GM12878 (cell line): Measurements from ENCODE around the gene ACSL3. TPM values are rescaled to one million over a fixed set of nuclear protein-coding genes. Genes with fewer than 3 reads are reported as not detected.

Experiments used
- ATAC-seq: fragments of 200-7000 bp; cut with Tn5 transposase; 3 replicates; pipeline ENCODE4 v1.9.1; 2020; ENCODE audit warnings: mild to moderate bottlenecking, moderate library complexity
- BruUV-seq: library from RNA; stranded (reverse); fragments of 400-500 nt; replicated peaks from 2 replicates; lab custom pipeline; 2021; lab: Mats Ljungman, UMichigan
- CTCF ChIA-PET: fragments of 300-600 bp; sonication (Branson Sonifier 250); formaldehyde crosslinking; extraction: SDS; loops from one replicate; lab custom pipeline; 2021; ENCODE audit warnings: inconsistent platforms; lab: Yijun Ruan, JAX
- POLR2A ChIA-PET: fragments of 350-600 bp; formaldehyde crosslinking; extraction: SDS; loops from one replicate; lab custom pipeline; 2021; ENCODE audit warnings: inconsistent platforms; lab: Charles Lee
- RAD21 ChIA-PET: fragments of 300-600 bp; sonication (Branson Sonifier 250); formaldehyde crosslinking; loops from one replicate; lab custom pipeline; 2023; ENCODE audit warnings: antibody characterized with exemption; ENCODE audit not compliant: unreplicated experiment; lab: Charles Lee
- SMC1A ChIA-PET: fragments of 300-600 bp; sonication (Branson Sonifier 250); formaldehyde crosslinking; loops from one replicate; lab custom pipeline; 2023; ENCODE audit not compliant: unreplicated experiment, uncharacterized antibody; lab: Charles Lee
- DNase-seq: peaks from one replicate; pipeline ENCODE4 v3.0.0-alpha.2; 2011; ENCODE audit warnings: low read depth, low spot score
- FAIRE-seq: peaks from 3 replicates; lab custom pipeline; 2011; peaks lifted over from hg19 to GRCh38; lab: Jason Lieb, UNC
- H2AFZ ChIP-seq: 2 replicates; pipeline ENCODE4 v1.6.0; 2011; ENCODE audit warnings: low read depth, low read length, control low read depth; ENCODE audit not compliant: control insufficient read depth
- H3K27ac ChIP-seq: 2 replicates; pipeline ENCODE4 v1.5.1; 2011; ENCODE audit warnings: control low read depth; ENCODE audit not compliant: control insufficient read depth, insufficient read depth
- H3K27me3 ChIP-seq, 2 experiments: replicated peaks in 1 of 2; 2 replicates each; pipeline versions ENCODE4 v1.6.0 to v1.6.1; 2011; ENCODE audit warnings: low read length in 1 of 2; ENCODE audit not compliant: control insufficient read depth in 2 of 2, insufficient read depth in 2 of 2
- H3K36me3 ChIP-seq, 2 experiments: 2 replicates each; pipeline ENCODE4 v1.5.1; 2011; ENCODE audit warnings: low read length in 1 of 2; ENCODE audit not compliant: control insufficient read depth in 2 of 2, insufficient read depth in 2 of 2
- H3K4me1 ChIP-seq: 2 replicates; pipeline ENCODE4 v1.6.1; 2011; ENCODE audit warnings: mild to moderate bottlenecking, low read length, moderate library complexity, mixed read lengths; ENCODE audit not compliant: control insufficient read depth, insufficient read depth
- H3K4me2 ChIP-seq: 2 replicates; pipeline ENCODE4 v1.6.0; 2011; ENCODE audit warnings: control low read depth; ENCODE audit not compliant: control insufficient read depth, insufficient read depth
- H3K4me3 ChIP-seq: fragments of 200-600 bp; sonication (generic); 2 replicates; pipeline ENCODE4 v1.5.1; 2016
- H3K79me2 ChIP-seq: 2 replicates; pipeline ENCODE4 v1.6.0; 2011; ENCODE audit warnings: low read length; ENCODE audit not compliant: control insufficient read depth, insufficient read depth
- H3K9ac ChIP-seq: 2 replicates; pipeline ENCODE4 v1.8.0; 2011; ENCODE audit warnings: low read length, control low read depth, mixed read lengths; ENCODE audit not compliant: control insufficient read depth, insufficient read depth
- H3K9me3 ChIP-seq: replicated peaks from 3 replicates; pipeline ENCODE4 v1.5.1; 2011; ENCODE audit warnings: mild to moderate bottlenecking, low read length; ENCODE audit not compliant: control insufficient read depth, insufficient read depth
- H4K20me1 ChIP-seq: 2 replicates; pipeline ENCODE4 v1.6.0; 2011; ENCODE audit not compliant: control insufficient read depth, insufficient read depth
- BMI1 ChIP-seq: fragments of 450-650 bp; IDR thresholded peaks from 2 replicates; pipeline ENCODE4 v1.6.1; 2016; ENCODE audit warnings: mild to moderate bottlenecking, moderate library complexity, borderline replicate concordance
- CHD4 ChIP-seq: fragments of 200-600 bp; sonication (generic); IDR thresholded peaks from 2 replicates; pipeline ENCODE4 v1.6.1; 2016; ENCODE audit warnings: mild to moderate bottlenecking
- NFYA ChIP-seq: IDR thresholded peaks from 2 replicates; pipeline ENCODE4 v1.6.1; 2011; ENCODE audit warnings: low read depth, mild to moderate bottlenecking, low read length, improper control_type of control experiment, borderline replicate concordance
- POLR2AphosphoS5 ChIP-seq: IDR thresholded peaks from 2 replicates; pipeline ENCODE4 v1.6.1; 2011; ENCODE audit warnings: mild to moderate bottlenecking, low read length, inconsistent platforms
- SMAD5 ChIP-seq: IDR thresholded peaks from 2 replicates; pipeline ENCODE4 v1.6.1; 2016; ENCODE audit warnings: antibody characterized with exemption, low read depth
- WGBS: methylation state at CpG from one replicate; pipeline ENCODE4 v1.1.6; 2016; ENCODE audit warnings: low lambda C conversion rate; ENCODE audit not compliant: insufficient replicate concordance, insufficient coverage; ENCODE audit errors: missing lambda C conversion rate; 5-methylcytosine and 5-hydroxymethylcytosine counted together
- in situ Hi-C: fragments of 300-500 bp; cut with MboI; formaldehyde crosslinking; loops from 9 replicates; pipeline ENCODE4 v1.14.3; 2018; ENCODE audit warnings: mixed read lengths
- intact Hi-C: fragments of 100-400 bp; cut with micrococcal nuclease; formaldehyde crosslinking; loops from one replicate; pipeline ENCODE4 v1.14.2; 2022; ENCODE audit not compliant: unreplicated experiment
- polyA plus RNA-seq, 11 experiments: library from polyadenylated mRNA; depleted of rRNA in 4 of 11; unstranded in 6 of 11; stranded (reverse) in 5 of 11; fragments of >200 nt; fragmentation: Nextera tagmentation in 4 of 11; fragmentation: Illumina TruSeq in 1 of 11; extraction: Ambion mirVana in 4 of 11; extraction: Trizol in 1 of 11; gene quantifications; 1 replicate in 1 of 11; 2 replicates in 10 of 11; pipeline versions ENCODE4 v1.2.1 to v1.2.3, GENCODE V29; 2011 to 2016; ENCODE audit warnings: inconsistent platforms in 2 of 11, missing spikeins in 2 of 11, low read depth in 1 of 11
- total RNA-seq, 4 experiments: library from RNA; depleted of rRNA in 3 of 4; stranded (reverse); fragments of >200 nt in 3 of 4; fragmentation: Illumina TruSeq in 1 of 4; extraction: Trizol in 1 of 4; gene quantifications; 2 replicates each; pipeline versions ENCODE4 v1.2.1 to v1.2.3, GENCODE V29; 2013 to 2021
- TF ChIP-seq, protein P1 (sequence below): fragments of 450-650 bp; IDR thresholded peaks from 2 replicates; pipeline ENCODE4 v1.6.1; 2018; ENCODE audit warnings: mild to moderate bottlenecking, low read depth, moderate library complexity; ENCODE audit not compliant: partially characterized antibody
- TF ChIP-seq, protein P2 (sequence below): fragments of 450-650 bp; conservative IDR thresholded peaks from 2 replicates; pipeline ENCODE4 v1.6.1; 2017; ENCODE audit warnings: mild to moderate bottlenecking, moderate library complexity
- TF ChIP-seq, protein P3 (sequence below): IDR thresholded peaks from 2 replicates; pipeline ENCODE4 v1.6.1; 2012; ENCODE audit warnings: low read depth, low read length, improper control_type of control experiment

Gene ACSL3
- total and polyA plus RNA-seq, 10 of the 15 experiments (the other 5 are each of a cell fraction or from before 2014, with no cell fraction given) = 15.6 to 83.9 (median 56.7) TPM

- Histone ChIP-seq H3K4me3 (no peak overlapping the region), H3K4me1 (no peaks in the 10 kb centered on the region), H3K9ac (no peak overlapping the region), H3K9me3 (no peaks in the 10 kb centered on the region), H3K36me3 (no peaks in the 10 kb centered on the region), H3K4me2 (no peak overlapping the region), H3K27ac (no peak overlapping the region), H2AFZ (no peak overlapping the region), H3K79me2 (peaks cover 8% of the 10 kb centered on the region), H4K20me1 (no peaks in the 10 kb centered on the region), H3K27me3 (no peaks in the 10 kb centered on the region)
- 79% methylated on average over 5 of the region's 5 CpGs for WGBS
- intact Hi-C loops (no loop called here), in situ Hi-C loops (no loop called here)
- CTCF ChIA-PET = interaction anchor here (1.6 to 1.8 kb wide), 2 partner anchors 9 to 18 kb away, joined by 3 to 6 read pairs; no protein-coding TSS in a partner anchor
- FAIRE-seq = no peak
- RAD21 ChIA-PET = no interaction called here
- no peak for DNase-seq
- POLR2A ChIA-PET = no interaction called here
- SMC1A ChIA-PET = interaction anchor here (1.9 kb wide), 1 partner anchor 23 kb away, joined by 6 read pairs; no protein-coding TSS in a partner anchor
- no peak for ATAC-seq
- TF ChIP-seq BMI1 (no peak), NFYA (no peak), SMAD5 (no peak), CHD4 (no peak), POLR2AphosphoS5 (no peak)
- TF ChIP-seq, protein P1, sequence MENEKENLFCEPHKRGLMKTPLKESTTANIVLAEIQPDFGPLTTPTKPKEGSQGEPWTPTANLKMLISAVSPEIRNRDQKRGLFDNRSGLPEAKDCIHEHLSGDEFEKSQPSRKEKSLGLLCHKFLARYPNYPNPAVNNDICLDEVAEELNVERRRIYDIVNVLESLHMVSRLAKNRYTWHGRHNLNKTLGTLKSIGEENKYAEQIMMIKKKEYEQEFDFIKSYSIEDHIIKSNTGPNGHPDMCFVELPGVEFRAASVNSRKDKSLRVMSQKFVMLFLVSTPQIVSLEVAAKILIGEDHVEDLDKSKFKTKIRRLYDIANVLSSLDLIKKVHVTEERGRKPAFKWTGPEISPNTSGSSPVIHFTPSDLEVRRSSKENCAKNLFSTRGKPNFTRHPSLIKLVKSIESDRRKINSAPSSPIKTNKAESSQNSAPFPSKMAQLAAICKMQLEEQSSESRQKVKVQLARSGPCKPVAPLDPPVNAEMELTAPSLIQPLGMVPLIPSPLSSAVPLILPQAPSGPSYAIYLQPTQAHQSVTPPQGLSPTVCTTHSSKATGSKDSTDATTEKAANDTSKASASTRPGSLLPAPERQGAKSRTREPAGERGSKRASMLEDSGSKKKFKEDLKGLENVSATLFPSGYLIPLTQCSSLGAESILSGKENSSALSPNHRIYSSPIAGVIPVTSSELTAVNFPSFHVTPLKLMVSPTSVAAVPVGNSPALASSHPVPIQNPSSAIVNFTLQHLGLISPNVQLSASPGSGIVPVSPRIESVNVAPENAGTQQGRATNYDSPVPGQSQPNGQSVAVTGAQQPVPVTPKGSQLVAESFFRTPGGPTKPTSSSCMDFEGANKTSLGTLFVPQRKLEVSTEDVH = no peak
- TF ChIP-seq, protein P2, sequence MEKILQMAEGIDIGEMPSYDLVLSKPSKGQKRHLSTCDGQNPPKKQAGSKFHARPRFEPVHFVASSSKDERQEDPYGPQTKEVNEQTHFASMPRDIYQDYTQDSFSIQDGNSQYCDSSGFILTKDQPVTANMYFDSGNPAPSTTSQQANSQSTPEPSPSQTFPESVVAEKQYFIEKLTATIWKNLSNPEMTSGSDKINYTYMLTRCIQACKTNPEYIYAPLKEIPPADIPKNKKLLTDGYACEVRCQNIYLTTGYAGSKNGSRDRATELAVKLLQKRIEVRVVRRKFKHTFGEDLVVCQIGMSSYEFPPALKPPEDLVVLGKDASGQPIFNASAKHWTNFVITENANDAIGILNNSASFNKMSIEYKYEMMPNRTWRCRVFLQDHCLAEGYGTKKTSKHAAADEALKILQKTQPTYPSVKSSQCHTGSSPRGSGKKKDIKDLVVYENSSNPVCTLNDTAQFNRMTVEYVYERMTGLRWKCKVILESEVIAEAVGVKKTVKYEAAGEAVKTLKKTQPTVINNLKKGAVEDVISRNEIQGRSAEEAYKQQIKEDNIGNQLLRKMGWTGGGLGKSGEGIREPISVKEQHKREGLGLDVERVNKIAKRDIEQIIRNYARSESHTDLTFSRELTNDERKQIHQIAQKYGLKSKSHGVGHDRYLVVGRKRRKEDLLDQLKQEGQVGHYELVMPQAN = no peak
- TF ChIP-seq, protein P3, sequence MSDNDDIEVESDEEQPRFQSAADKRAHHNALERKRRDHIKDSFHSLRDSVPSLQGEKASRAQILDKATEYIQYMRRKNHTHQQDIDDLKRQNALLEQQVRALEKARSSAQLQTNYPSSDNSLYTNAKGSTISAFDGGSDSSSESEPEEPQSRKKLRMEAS = no peak
- TF ChIP-seq, all 136 proteins: peak for 0
- BruUV-seq = no TSS peak
Measured at GRCh38 chr2:222884805-222885424, 24.1 kb downstream of the ACSL3 start.
